Measurements from ENCODE around the gene NHLH1.

- TF ChIP-seq ZSCAN18 (CRISPR knock-in tag; IDR thresholded peaks at IDR 0.05) (no peak), CTCF (IDR thresholded peaks at IDR 0.05) (no peak), ETV6 (CRISPR knock-in tag; IDR thresholded peaks at IDR 0.05) (no peak), MAX (CRISPR knock-in tag; IDR thresholded peaks at IDR 0.05) (no peak), NR3C1 (CRISPR knock-in tag; conservative IDR thresholded peaks at IDR 0.05; ENCODE audit: low read depth) (no peak), ZNF512 (CRISPR knock-in tag; IDR thresholded peaks at IDR 0.05; ENCODE audit: borderline replicate concordance) (no peak), ZNF281 (CRISPR knock-in tag; IDR thresholded peaks at IDR 0.05) (no peak), AFF4 (CRISPR knock-in tag; IDR thresholded peaks at IDR 0.05; ENCODE audit: borderline replicate concordance) (no peak), TEAD4 (CRISPR knock-in tag; IDR thresholded peaks at IDR 0.05) (no peak)
These were observed 42.0 kb downstream of the NHLH1 start for GRCh38 chr1:160408864-160409263.

All from WTC11 (cell line).